ENCODE measurements around the gene LAMA2. TPM values are rescaled to one million over a fixed set of nuclear protein-coding genes. Genes with fewer than 3 reads are reported as not detected.

LAMA2 gene
- total and polyA plus RNA-seq, 5 donors from 2014 or later = 0.06 to 0.47 (median 0.09) TPM

- H3K36me3 ChIP-seq (ENCODE audit: control insufficient read depth, insufficient read depth, low read length) = no peaks in the 10 kb centered on the region
- no peak for ATAC-seq (ENCODE audit: low read depth in 2 of 2)
Measured at GRCh38 chr6:129197154-129197553, 314.2 kb downstream of the LAMA2 start.

GRCh38 chr6:129200151-129200550 is 317.2 kb downstream of the LAMA2 start:
- Mint-ChIP-seq H3K4me1 (no peaks in the 10 kb centered on the region), H3K4me3 (no peak overlapping the region), H3K27me3 (peaks cover 4% of the 10 kb centered on the region), H3K27ac (no peak overlapping the region), H3K9me3 (peaks cover 0 to 3% (median 0%) of the 10 kb centered on the region in 7 donors), H3K36me3 (no peaks in the 10 kb centered on the region)
- no peaks in the 10 kb centered on the region for H3K4me1 ChIP-seq (ENCODE audit: control insufficient read depth, insufficient read depth, low read length, poor library complexity, severe bottlenecking)
- H3K27ac ChIP-seq (ENCODE audit: insufficient read depth, low read length, poor library complexity, severe bottlenecking) = no peak overlapping the region
- no peaks in the 10 kb centered on the region for H3K27me3 ChIP-seq (ENCODE audit: control insufficient read depth, insufficient read depth, low read length)
- DNase-seq = no peak
- no peak for ATAC-seq (ENCODE audit: low read depth in 2 of 2)
- H3K4me3 ChIP-seq (ENCODE audit: low read depth, low read length) = no peak overlapping the region
- H3K36me3 ChIP-seq (ENCODE audit: control insufficient read depth, insufficient read depth, low read length) = no peaks in the 10 kb centered on the region
- no peaks in the 10 kb centered on the region for H3K9me3 ChIP-seq (ENCODE audit: control insufficient read depth in 2 of 2, low read length in 2 of 2)

More at GRCh38 chr6:129197154-129197553, 314.2 kb downstream of the LAMA2 start:
- no peak overlapping the region for H3K4me3 ChIP-seq (ENCODE audit: low read depth, low read length)
- Mint-ChIP-seq H3K27ac (no peak overlapping the region), H3K4me3 (no peak overlapping the region), H3K36me3 (no peaks in the 10 kb centered on the region), H3K9me3 (peaks cover 0 to 1% (median 0%) of the 10 kb centered on the region in 7 donors), H3K4me1 (no peaks in the 10 kb centered on the region), H3K27me3 (peaks cover 4% of the 10 kb centered on the region)
- H3K4me1 ChIP-seq (ENCODE audit: control insufficient read depth, insufficient read depth, low read length, poor library complexity, severe bottlenecking) = no peaks in the 10 kb centered on the region
- no peak for DNase-seq
- no peaks in the 10 kb centered on the region for H3K27me3 ChIP-seq (ENCODE audit: control insufficient read depth, insufficient read depth, low read length)
- no peak overlapping the region for H3K27ac ChIP-seq (ENCODE audit: insufficient read depth, low read length, poor library complexity, severe bottlenecking)
- H3K9me3 ChIP-seq (ENCODE audit: control insufficient read depth in 2 of 2, low read length in 2 of 2) = no peaks in the 10 kb centered on the region

- Histone ChIP-seq H3K4me1 (ENCODE audit: control insufficient read depth, insufficient read depth, low read length, poor library complexity, severe bottlenecking) (no peaks in the 10 kb centered on the region), H3K27ac (ENCODE audit: insufficient read depth, low read length, poor library complexity, severe bottlenecking) (no peak overlapping the region), H3K27me3 (ENCODE audit: control insufficient read depth, insufficient read depth, low read length) (no peaks in the 10 kb centered on the region), H3K36me3 (ENCODE audit: control insufficient read depth, insufficient read depth, low read length) (no peaks in the 10 kb centered on the region), H3K9me3 (ENCODE audit: control insufficient read depth in 2 of 2, low read length in 2 of 2) (no peaks in the 10 kb centered on the region), H3K4me3 (ENCODE audit: low read depth, low read length) (no peak overlapping the region)
- DNase-seq = no peak
- peaks cover 0 to 5% (median 0%) of the 10 kb centered on the region in 7 donors for H3K9me3 Mint-ChIP-seq
- peaks cover 4% of the 10 kb centered on the region for H3K27me3 Mint-ChIP-seq
- H3K4me3 Mint-ChIP-seq = no peak overlapping the region
- no peak overlapping the region for H3K27ac Mint-ChIP-seq
- no peaks in the 10 kb centered on the region for H3K4me1 Mint-ChIP-seq
- ATAC-seq (ENCODE audit: low read depth in 2 of 2) = no peak
- no peaks in the 10 kb centered on the region for H3K36me3 Mint-ChIP-seq
Measured at GRCh38 chr6:129203190-129203900, 320.4 kb downstream of the LAMA2 start.

- H3K36me3 ChIP-seq (ENCODE audit: control insufficient read depth, insufficient read depth, low read length) = no peaks in the 10 kb centered on the region
- no peak for DNase-seq
- H3K27me3 ChIP-seq (ENCODE audit: control insufficient read depth, insufficient read depth, low read length) = no peaks in the 10 kb centered on the region
- Mint-ChIP-seq H3K36me3 (no peaks in the 10 kb centered on the region), H3K27ac (no peak overlapping the region), H3K4me3 (no peak overlapping the region), H3K4me1 (no peaks in the 10 kb centered on the region), H3K9me3 (peaks cover 0 to 6% (median 0%) of the 10 kb centered on the region in 7 donors), H3K27me3 (peaks cover 7% of the 10 kb centered on the region)
- H3K27ac ChIP-seq (ENCODE audit: insufficient read depth, low read length, poor library complexity, severe bottlenecking) = no peak overlapping the region
- no peaks in the 10 kb centered on the region for H3K9me3 ChIP-seq (ENCODE audit: control insufficient read depth in 2 of 2, low read length in 2 of 2)
- ATAC-seq (ENCODE audit: low read depth in 2 of 2) = no peak
- H3K4me1 ChIP-seq (ENCODE audit: control insufficient read depth, insufficient read depth, low read length, poor library complexity, severe bottlenecking) = no peaks in the 10 kb centered on the region
- H3K4me3 ChIP-seq (ENCODE audit: low read depth, low read length) = no peak overlapping the region
Measured at GRCh38 chr6:129206821-129207220, 323.9 kb downstream of the LAMA2 start.

- H3K4me1 ChIP-seq (ENCODE audit: control insufficient read depth, insufficient read depth, low read length, poor library complexity, severe bottlenecking) = no peaks in the 10 kb centered on the region
- Mint-ChIP-seq H3K4me1 (no peaks in the 10 kb centered on the region), H3K27ac (no peak overlapping the region)
Measured at GRCh38 chr6:129207832-129208231, 324.9 kb downstream of the LAMA2 start.

GRCh38 chr6:129208415-129209034 is 325.6 kb downstream of the LAMA2 start:
- H3K27ac Mint-ChIP-seq = no peak overlapping the region

More at GRCh38 chr6:129207832-129208231, 324.9 kb downstream of the LAMA2 start:
- no peak overlapping the region for H3K27ac ChIP-seq (ENCODE audit: insufficient read depth, low read length, poor library complexity, severe bottlenecking)
- no peak for DNase-seq
- Mint-ChIP-seq H3K36me3 (no peaks in the 10 kb centered on the region), H3K4me3 (no peak overlapping the region), H3K9me3 (peaks cover 0 to 6% (median 0%) of the 10 kb centered on the region in 7 donors), H3K27me3 (peaks cover 7% of the 10 kb centered on the region)
- no peaks in the 10 kb centered on the region for H3K36me3 ChIP-seq (ENCODE audit: control insufficient read depth, insufficient read depth, low read length)
- H3K4me3 ChIP-seq (ENCODE audit: low read depth, low read length) = no peak overlapping the region
- no peak for ATAC-seq (ENCODE audit: low read depth in 2 of 2)
- no peaks in the 10 kb centered on the region for H3K9me3 ChIP-seq (ENCODE audit: control insufficient read depth in 2 of 2, low read length in 2 of 2)
- no peaks in the 10 kb centered on the region for H3K27me3 ChIP-seq (ENCODE audit: control insufficient read depth, insufficient read depth, low read length)

GRCh38 chr6:129209355-129209754 is 326.4 kb downstream of the LAMA2 start:
- Mint-ChIP-seq H3K27ac (no peak overlapping the region), H3K27me3 (peaks cover 7% of the 10 kb centered on the region), H3K9me3 (peaks cover 0 to 3% (median 0%) of the 10 kb centered on the region in 7 donors), H3K4me1 (no peaks in the 10 kb centered on the region), H3K4me3 (no peak overlapping the region), H3K36me3 (no peaks in the 10 kb centered on the region)
- H3K9me3 ChIP-seq (ENCODE audit: control insufficient read depth in 2 of 2, low read length in 2 of 2) = no peaks in the 10 kb centered on the region
- ATAC-seq (ENCODE audit: low read depth in 2 of 2) (no peak), DNase-seq (no peak)
- no peaks in the 10 kb centered on the region for H3K4me1 ChIP-seq (ENCODE audit: control insufficient read depth, insufficient read depth, low read length, poor library complexity, severe bottlenecking)
- H3K27me3 ChIP-seq (ENCODE audit: control insufficient read depth, insufficient read depth, low read length) = no peaks in the 10 kb centered on the region
- H3K36me3 ChIP-seq (ENCODE audit: control insufficient read depth, insufficient read depth, low read length) = no peaks in the 10 kb centered on the region
- H3K4me3 ChIP-seq (ENCODE audit: low read depth, low read length) = no peak overlapping the region
- no peak overlapping the region for H3K27ac ChIP-seq (ENCODE audit: insufficient read depth, low read length, poor library complexity, severe bottlenecking)

More at GRCh38 chr6:129208415-129209034, 325.6 kb downstream of the LAMA2 start:
- H3K36me3 ChIP-seq (ENCODE audit: control insufficient read depth, insufficient read depth, low read length) = no peaks in the 10 kb centered on the region
- peaks cover 7% of the 10 kb centered on the region for H3K27me3 Mint-ChIP-seq
- ATAC-seq (ENCODE audit: low read depth in 2 of 2) (no peak), DNase-seq (no peak)
- no peak overlapping the region for H3K27ac ChIP-seq (ENCODE audit: insufficient read depth, low read length, poor library complexity, severe bottlenecking)
- no peaks in the 10 kb centered on the region for H3K36me3 Mint-ChIP-seq
- H3K9me3 ChIP-seq (ENCODE audit: control insufficient read depth in 2 of 2, low read length in 2 of 2) = no peaks in the 10 kb centered on the region
- H3K4me3 ChIP-seq (ENCODE audit: low read depth, low read length) = no peak overlapping the region
- no peaks in the 10 kb centered on the region for H3K4me1 ChIP-seq (ENCODE audit: control insufficient read depth, insufficient read depth, low read length, poor library complexity, severe bottlenecking)
- no peak overlapping the region for H3K4me3 Mint-ChIP-seq
- H3K9me3 Mint-ChIP-seq = peaks cover 0 to 3% (median 0%) of the 10 kb centered on the region in 7 donors
- H3K27me3 ChIP-seq (ENCODE audit: control insufficient read depth, insufficient read depth, low read length) = no peaks in the 10 kb centered on the region
- no peaks in the 10 kb centered on the region for H3K4me1 Mint-ChIP-seq
